Nephron progenitor cell (in vitro differentiated cells): ENCODE measurements around the gene GRM8.
A peak's percentile ranks its signal among the peaks of the same experiment; 100 is the strongest.

Experiments used
- DNase-seq: peaks from one replicate; pipeline ENCODE4 v3.0.0; 2021
- H3K27ac Mint-ChIP-seq: 2 replicates; pipeline ENCODE4 v1.8.0; 2021; ENCODE audit warnings: mild to moderate bottlenecking, moderate library complexity, mixed read lengths
- H3K27me3 Mint-ChIP-seq: 2 replicates; pipeline ENCODE4 v1.8.0; 2021; ENCODE audit warnings: mild to moderate bottlenecking, low read depth, mixed read lengths; ENCODE audit not compliant: poor library complexity
- H3K36me3 Mint-ChIP-seq: 2 replicates; pipeline ENCODE4 v1.8.0; 2021; ENCODE audit warnings: low read depth, mixed read lengths
- H3K4me1 Mint-ChIP-seq: 2 replicates; pipeline ENCODE4 v1.8.0; 2021; ENCODE audit warnings: mixed read lengths
- H3K4me3 Mint-ChIP-seq: 2 replicates; pipeline ENCODE4 v1.8.0; 2021; ENCODE audit warnings: mild to moderate bottlenecking, moderate library complexity, mixed read lengths
- H3K9me3 Mint-ChIP-seq: 2 replicates; pipeline ENCODE4 v1.8.0; 2021; ENCODE audit warnings: mild to moderate bottlenecking, moderate library complexity, mixed read lengths
- CTCF ChIP-seq: fragments of 200-600 bp; sonication (generic); IDR thresholded peaks from 2 replicates; pipeline ENCODE4 v1.5.0; 2021; ENCODE audit warnings: antibody characterized with exemption

Gene GRM8

GRCh38 chr7:127107601-127108007 is 145.1 kb downstream of the GRM8 start:
- no peaks in the 10 kb centered on the region for H3K4me1 Mint-ChIP-seq
- peaks cover 11% of the 10 kb centered on the region for H3K27me3 Mint-ChIP-seq
- no peak overlapping the region for H3K27ac Mint-ChIP-seq
- no peak overlapping the region for H3K4me3 Mint-ChIP-seq
- no peaks in the 10 kb centered on the region for H3K36me3 Mint-ChIP-seq
- DNase-seq, result peak; percentile 81
- H3K9me3 Mint-ChIP-seq, result no peaks in the 10 kb centered on the region
- TF ChIP-seq CTCF, result peak; percentile 39

DNA sequence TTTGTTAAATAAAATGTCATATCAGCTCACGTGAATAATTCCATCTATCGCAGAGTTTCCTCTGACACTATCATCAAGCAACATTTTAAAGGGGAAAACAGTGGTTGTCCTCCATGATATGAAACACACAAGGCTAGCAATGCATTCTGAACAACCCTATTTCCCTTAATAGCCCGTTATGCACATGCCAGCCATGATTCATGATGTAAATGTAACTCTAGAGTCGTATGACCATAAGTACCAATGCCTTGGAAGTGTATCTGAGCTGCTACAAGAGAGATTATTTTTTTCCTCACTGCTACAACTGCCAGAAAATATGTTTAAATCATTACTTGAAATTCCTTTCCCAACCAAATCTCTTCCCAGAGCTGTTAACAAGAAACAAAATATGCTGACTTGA is 159.4 kb downstream of the GRM8 start:
- H3K27me3 Mint-ChIP-seq, result peaks cover 8% of the 10 kb centered on the region
- H3K4me3 Mint-ChIP-seq, result no peak overlapping the region
- H3K9me3 Mint-ChIP-seq, result no peaks in the 10 kb centered on the region
- no peaks in the 10 kb centered on the region for H3K4me1 Mint-ChIP-seq
- no peak for DNase-seq
- no peak overlapping the region for H3K27ac Mint-ChIP-seq
- no peaks in the 10 kb centered on the region for H3K36me3 Mint-ChIP-seq
- no peak for TF ChIP-seq CTCF

DNA sequence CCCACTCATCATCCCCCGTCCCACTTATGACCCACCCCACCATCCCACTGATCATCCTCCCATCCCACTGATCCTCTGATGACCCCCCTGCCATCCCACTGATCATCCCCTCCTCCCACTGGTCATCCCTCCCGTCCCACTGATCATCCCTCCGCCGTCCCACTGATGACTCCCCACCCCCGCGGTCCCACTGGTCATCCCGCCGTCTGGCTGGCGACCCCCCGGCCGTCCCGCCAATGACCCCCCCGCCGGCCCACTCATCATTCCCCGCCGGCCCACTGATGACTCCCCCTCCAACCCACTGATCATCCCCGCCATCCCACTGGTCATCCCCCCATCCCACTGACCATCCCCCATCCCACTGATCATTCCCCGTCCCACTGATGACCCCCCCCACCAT is 161.1 kb downstream of the GRM8 start:
- Mint-ChIP-seq H3K36me3 (no peaks in the 10 kb centered on the region), H3K4me3 (no peak overlapping the region), H3K27me3 (peaks cover 8% of the 10 kb centered on the region), H3K9me3 (no peaks in the 10 kb centered on the region), H3K27ac (no peak overlapping the region), H3K4me1 (no peaks in the 10 kb centered on the region)
- TF ChIP-seq CTCF, result no peak
- DNase-seq, result no peak

- H3K27ac Mint-ChIP-seq, result no peak overlapping the region
- H3K9me3 Mint-ChIP-seq, result no peaks in the 10 kb centered on the region
- H3K4me3 Mint-ChIP-seq, result no peak overlapping the region
- TF ChIP-seq CTCF, result no peak
- H3K27me3 Mint-ChIP-seq, result peaks cover 5% of the 10 kb centered on the region
- no peaks in the 10 kb centered on the region for H3K4me1 Mint-ChIP-seq
- DNase-seq, result no peak
- H3K36me3 Mint-ChIP-seq, result no peaks in the 10 kb centered on the region
These were observed 163.6 kb downstream of the GRM8 start for GRCh38 chr7:127089146-127089545.

DNA sequence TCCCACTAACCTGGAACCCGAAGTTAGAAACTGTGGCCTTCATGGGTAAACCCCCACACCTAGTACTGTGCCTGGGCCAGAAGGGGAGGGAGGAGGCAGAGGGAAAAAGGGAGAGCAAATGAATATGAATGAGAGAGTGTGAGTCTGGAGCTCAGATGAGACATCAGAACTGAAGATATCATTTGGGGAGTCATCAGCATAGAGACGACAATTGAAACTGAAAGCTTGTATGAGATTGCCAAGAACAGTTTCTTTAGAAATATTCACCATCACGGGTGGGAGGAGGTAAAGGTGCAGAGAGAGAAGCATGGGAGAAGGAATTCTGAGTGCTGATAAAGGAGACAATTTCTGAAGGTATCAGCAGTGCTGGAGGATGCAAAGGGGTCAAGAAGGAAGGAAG is 171.2 kb downstream of the GRM8 start:
- no peak overlapping the region for H3K27ac Mint-ChIP-seq
- H3K9me3 Mint-ChIP-seq, result no peaks in the 10 kb centered on the region
- H3K36me3 Mint-ChIP-seq, result no peaks in the 10 kb centered on the region
- no peak overlapping the region for H3K4me3 Mint-ChIP-seq
- no peak for DNase-seq
- no peaks in the 10 kb centered on the region for H3K4me1 Mint-ChIP-seq
- H3K27me3 Mint-ChIP-seq, result peaks cover 6% of the 10 kb centered on the region
- no peak for TF ChIP-seq CTCF

DNA sequence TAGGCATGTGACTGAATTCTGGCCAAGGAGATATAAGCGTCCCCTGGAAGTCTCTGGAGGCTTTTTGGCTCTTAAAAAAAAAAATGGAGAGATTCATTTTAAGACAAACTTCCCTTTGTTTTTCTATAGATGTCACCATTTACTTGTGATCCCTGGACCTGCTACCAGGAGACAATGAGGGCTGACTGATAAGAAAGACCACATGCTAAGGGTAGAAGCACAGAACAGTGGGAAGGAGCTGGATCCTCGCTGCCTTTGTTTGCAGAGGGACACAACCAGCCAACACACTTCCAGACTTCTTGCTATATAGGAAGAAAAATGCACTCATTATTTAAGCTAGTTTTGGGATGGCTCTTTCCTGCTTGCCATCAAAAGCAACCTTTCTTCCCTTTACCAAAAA is 172.2 kb downstream of the GRM8 start:
- TF ChIP-seq CTCF, result no peak
- peaks cover 6% of the 10 kb centered on the region for H3K27me3 Mint-ChIP-seq
- H3K36me3 Mint-ChIP-seq, result no peaks in the 10 kb centered on the region
- H3K27ac Mint-ChIP-seq, result no peak overlapping the region
- no peaks in the 10 kb centered on the region for H3K9me3 Mint-ChIP-seq
- H3K4me1 Mint-ChIP-seq, result no peaks in the 10 kb centered on the region
- no peak overlapping the region for H3K4me3 Mint-ChIP-seq
- no peak for DNase-seq
